ENCODE results near the gene CRCP.

- TF ChIP-seq CTCF (IDR thresholded peaks at IDR 0.05) (no peak), POLR2A (IDR thresholded peaks at IDR 0.05) (no peak)
Measured at GRCh38 chr7:66125052-66125694, 10.5 kb downstream of the CRCP start.

Data from upper lobe of left lung (tissue), 4 donors.